ENCODE measurements around the gene SH3YL1.
A peak's percentile ranks its signal among the peaks of the same experiment; 100 is the strongest.

SH3YL1 gene

DNA sequence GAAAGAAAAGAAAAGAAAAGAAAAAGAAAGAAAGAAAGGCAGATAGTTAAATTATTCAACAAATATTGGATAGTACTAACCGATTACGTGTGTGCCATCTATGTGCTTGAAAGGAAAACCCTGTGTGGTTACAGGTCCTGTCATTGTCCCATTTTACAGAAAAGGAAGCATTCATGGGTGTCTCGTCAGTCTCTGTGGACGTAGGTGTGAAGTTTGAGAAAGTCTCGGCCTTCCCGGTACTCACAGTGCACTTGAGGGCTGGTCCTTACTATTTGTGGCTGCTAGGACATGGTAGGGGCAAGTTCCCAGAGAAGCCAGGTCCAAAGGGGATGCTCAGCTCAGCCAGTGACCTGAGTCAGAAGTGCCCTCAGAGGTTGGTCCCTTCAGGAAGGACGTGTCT lies 19.3 kb downstream of the SH3YL1 start:
- no peak overlapping the region for H3K23ac ChIP-seq (ENCODE audit: low read length)
- no peak overlapping the region for H2AK5ac ChIP-seq (ENCODE audit: low read length)
- WGBS (ENCODE audit: extremely low coverage, insufficient coverage, low lambda C conversion rate), result no CpG with 5 or more reads among the region's 7 CpGs
- no peak overlapping the region for H3K9ac ChIP-seq (ENCODE audit: low read length)
- no peak overlapping the region for H3K4me3 ChIP-seq (ENCODE audit: low read length)
- no peaks in the 10 kb centered on the region for H3K27me3 ChIP-seq (ENCODE audit: insufficient read depth, low read length, poor library complexity)
- H3K4ac ChIP-seq (ENCODE audit: low read depth, low read length), result no peak overlapping the region
- no peak for DNase-seq
- H3K36me3 ChIP-seq (ENCODE audit: control insufficient read depth, insufficient read depth, low read length), result no peaks in the 10 kb centered on the region
- H3K79me2 ChIP-seq (ENCODE audit: control insufficient read depth, insufficient read depth, low read length), result no peaks in the 10 kb centered on the region
- no peak overlapping the region for H4K5ac ChIP-seq (ENCODE audit: low read length)
- no peak overlapping the region for H3K4me2 ChIP-seq (ENCODE audit: low read length)
- H3K56ac ChIP-seq (ENCODE audit: low read length), result no peak overlapping the region
- no peaks in the 10 kb centered on the region for H3K4me1 ChIP-seq (ENCODE audit: control insufficient read depth, low read depth, low read length)
- H3K27ac ChIP-seq (ENCODE audit: low read depth, low read length), result no peak overlapping the region
- no peak overlapping the region for H3K18ac ChIP-seq (ENCODE audit: low read length)
- no peaks in the 10 kb centered on the region for H3K79me1 ChIP-seq (ENCODE audit: low read length)
- H2BK120ac ChIP-seq (ENCODE audit: low read depth, low read length), result no peak overlapping the region
- no peak overlapping the region for H2BK5ac ChIP-seq (ENCODE audit: low read length)
- no peak overlapping the region for H2BK15ac ChIP-seq (replicated peaks; ENCODE audit: low read depth)
- H4K8ac ChIP-seq (ENCODE audit: low read depth, low read length), result no peak overlapping the region

DNA sequence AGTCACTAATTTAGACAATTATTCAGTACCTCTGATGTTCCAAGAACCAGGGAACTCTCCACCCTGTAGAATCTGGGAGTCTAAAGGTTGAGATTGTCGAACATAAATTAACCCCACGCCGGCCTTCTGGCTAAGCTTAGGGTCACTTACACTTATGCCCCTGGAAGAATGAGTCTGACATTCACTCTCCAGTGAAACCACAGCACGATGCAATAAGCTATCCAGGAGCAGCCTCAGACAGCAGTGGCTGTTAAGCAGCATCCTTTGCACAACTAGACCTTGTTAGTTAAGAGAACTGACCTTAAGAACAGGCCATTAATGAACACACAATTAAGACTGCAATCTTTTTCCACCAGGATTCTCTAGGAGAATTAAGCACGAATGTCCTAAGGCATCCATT lies 25.0 kb downstream of the SH3YL1 start:
- no peaks in the 10 kb centered on the region for H3K79me2 ChIP-seq (ENCODE audit: control insufficient read depth, insufficient read depth, low read length)
- no peak overlapping the region for H3K23ac ChIP-seq (ENCODE audit: low read length)
- no peak overlapping the region for H3K4ac ChIP-seq (ENCODE audit: low read depth, low read length)
- no peak overlapping the region for H3K27ac ChIP-seq (ENCODE audit: low read depth, low read length)
- H2AK5ac ChIP-seq (ENCODE audit: low read length), result no peak overlapping the region
- no peak overlapping the region for H4K8ac ChIP-seq (ENCODE audit: low read depth, low read length)
- no peak overlapping the region for H3K9ac ChIP-seq (ENCODE audit: low read length)
- no peak overlapping the region for H3K56ac ChIP-seq (ENCODE audit: low read length)
- no peak overlapping the region for H3K4me2 ChIP-seq (ENCODE audit: low read length)
- H2BK120ac ChIP-seq (ENCODE audit: low read depth, low read length), result peak overlapping the region; percentile 8
- no peak overlapping the region for H2BK5ac ChIP-seq (ENCODE audit: low read length)
- H3K4me3 ChIP-seq (ENCODE audit: low read length), result no peak overlapping the region
- DNase-seq, result no peak
- WGBS (ENCODE audit: extremely low coverage, insufficient coverage, low lambda C conversion rate), result no CpG with 5 or more reads among the region's 5 CpGs
- H3K36me3 ChIP-seq (ENCODE audit: control insufficient read depth, insufficient read depth, low read length), result no peaks in the 10 kb centered on the region
- no peaks in the 10 kb centered on the region for H3K27me3 ChIP-seq (ENCODE audit: insufficient read depth, low read length, poor library complexity)
- no peaks in the 10 kb centered on the region for H3K79me1 ChIP-seq (ENCODE audit: low read length)
- H2BK15ac ChIP-seq (replicated peaks; ENCODE audit: low read depth), result no peak overlapping the region
- no peaks in the 10 kb centered on the region for H3K4me1 ChIP-seq (ENCODE audit: control insufficient read depth, low read depth, low read length)
- H3K18ac ChIP-seq (ENCODE audit: low read length), result no peak overlapping the region
- H4K5ac ChIP-seq (ENCODE audit: low read length), result no peak overlapping the region

DNA sequence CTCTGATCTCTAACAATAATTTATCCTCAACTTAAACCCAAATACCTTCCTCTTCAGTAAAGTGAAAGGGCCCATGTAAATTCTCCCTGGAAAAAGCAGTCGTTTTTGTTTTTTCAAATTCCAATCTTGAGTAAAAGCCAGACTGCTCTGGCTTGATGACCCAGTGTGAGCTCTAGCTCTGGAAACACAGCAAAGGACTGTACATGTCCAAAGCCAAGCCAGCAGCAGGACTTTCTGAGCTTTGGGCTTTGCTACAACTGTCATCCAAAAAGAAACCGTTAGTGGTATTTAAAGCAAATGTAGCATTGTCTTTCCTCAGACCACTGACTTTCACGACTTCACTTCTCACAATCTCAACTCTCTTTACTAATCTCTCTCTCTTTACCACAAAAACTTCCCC lies 25.4 kb downstream of the SH3YL1 start:
- Histone ChIP-seq H3K4ac (ENCODE audit: low read depth, low read length) (no peak overlapping the region), H3K23ac (ENCODE audit: low read length) (no peak overlapping the region), H3K27ac (ENCODE audit: low read depth, low read length) (no peak overlapping the region), H2BK5ac (ENCODE audit: low read length) (no peak overlapping the region), H3K56ac (ENCODE audit: low read length) (no peak overlapping the region), H3K36me3 (ENCODE audit: control insufficient read depth, insufficient read depth, low read length) (no peaks in the 10 kb centered on the region), H3K4me2 (ENCODE audit: low read length) (no peak overlapping the region), H2BK120ac (ENCODE audit: low read depth, low read length) (no peak overlapping the region), H3K9ac (ENCODE audit: low read length) (no peak overlapping the region), H2AK5ac (ENCODE audit: low read length) (no peak overlapping the region), H3K79me2 (ENCODE audit: control insufficient read depth, insufficient read depth, low read length) (no peaks in the 10 kb centered on the region), H4K8ac (ENCODE audit: low read depth, low read length) (no peak overlapping the region), H4K5ac (ENCODE audit: low read length) (no peak overlapping the region), H2BK15ac (replicated peaks; ENCODE audit: low read depth) (no peak overlapping the region), H3K4me3 (ENCODE audit: low read length) (no peak overlapping the region), H3K18ac (ENCODE audit: low read length) (no peak overlapping the region), H3K4me1 (ENCODE audit: control insufficient read depth, low read depth, low read length) (no peaks in the 10 kb centered on the region), H3K79me1 (ENCODE audit: low read length) (no peaks in the 10 kb centered on the region), H3K27me3 (ENCODE audit: insufficient read depth, low read length, poor library complexity) (no peaks in the 10 kb centered on the region)
- 100% methylated on average over 1 of the region's 3 CpGs for WGBS (ENCODE audit: extremely low coverage, insufficient coverage, low lambda C conversion rate)
- no peak for DNase-seq

DNA sequence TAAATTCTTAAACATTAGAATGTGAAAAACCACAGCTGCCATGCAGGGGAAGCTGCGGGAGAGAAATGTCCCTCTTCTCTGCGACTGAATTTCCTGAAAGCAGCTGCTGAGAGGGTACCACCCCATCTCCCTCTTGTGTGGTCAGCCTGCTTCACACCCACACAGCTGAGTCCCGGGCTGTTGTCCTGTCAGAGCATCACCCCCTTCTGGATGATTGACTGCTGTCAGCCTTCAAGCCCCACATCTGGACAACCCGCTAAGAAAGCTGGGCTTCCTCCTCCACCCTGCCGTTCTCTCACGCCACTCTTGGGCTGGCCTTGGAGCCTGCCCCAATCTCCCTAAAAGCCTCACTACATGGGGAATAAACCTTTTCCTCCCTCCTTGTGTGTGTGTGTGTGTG lies 26.0 kb downstream of the SH3YL1 start:
- Histone ChIP-seq H3K4me2 (ENCODE audit: low read length) (no peak overlapping the region), H3K36me3 (ENCODE audit: control insufficient read depth, insufficient read depth, low read length) (no peaks in the 10 kb centered on the region)

DNA sequence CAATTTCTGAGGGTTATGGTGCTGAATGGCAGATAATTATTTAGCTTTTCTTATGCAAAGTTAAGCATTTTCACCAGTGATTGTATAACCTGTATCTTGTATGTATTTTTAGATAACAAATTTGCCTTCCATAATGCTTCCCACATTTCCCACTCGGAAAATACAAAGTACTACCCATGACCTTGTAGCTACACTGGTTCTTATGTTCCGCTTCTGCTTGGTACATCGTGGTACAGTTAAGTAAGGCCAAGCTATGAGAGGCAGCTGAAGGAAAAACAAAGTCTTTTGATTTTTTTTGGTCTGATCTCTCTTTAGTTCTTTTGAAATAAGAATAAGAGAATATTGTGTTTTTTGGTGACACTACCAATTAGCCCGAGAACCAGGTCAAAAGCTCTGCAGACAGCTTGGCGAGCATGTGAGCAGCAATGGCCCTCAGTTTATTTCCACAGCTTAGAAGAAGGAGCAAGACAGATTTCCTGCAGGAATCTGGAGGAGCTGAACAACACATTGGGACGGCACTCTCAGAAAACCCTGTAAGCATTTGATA lies 26.8 kb downstream of the SH3YL1 start:
- Histone ChIP-seq H3K18ac (ENCODE audit: low read length) (no peak overlapping the region), H2BK15ac (replicated peaks; ENCODE audit: low read depth) (no peak overlapping the region), H3K27me3 (ENCODE audit: insufficient read depth, low read length, poor library complexity) (no peaks in the 10 kb centered on the region), H3K36me3 (ENCODE audit: control insufficient read depth, insufficient read depth, low read length) (no peaks in the 10 kb centered on the region), H4K5ac (ENCODE audit: low read length) (no peak overlapping the region), H3K4me2 (ENCODE audit: low read length) (no peak overlapping the region), H3K4me1 (ENCODE audit: control insufficient read depth, low read depth, low read length) (no peaks in the 10 kb centered on the region), H3K56ac (ENCODE audit: low read length) (no peak overlapping the region), H2BK120ac (ENCODE audit: low read depth, low read length) (no peak overlapping the region), H3K79me2 (ENCODE audit: control insufficient read depth, insufficient read depth, low read length) (no peaks in the 10 kb centered on the region), H3K9ac (ENCODE audit: low read length) (no peak overlapping the region), H2AK5ac (ENCODE audit: low read length) (no peak overlapping the region), H4K8ac (ENCODE audit: low read depth, low read length) (no peak overlapping the region), H3K27ac (ENCODE audit: low read depth, low read length) (no peak overlapping the region), H3K4me3 (ENCODE audit: low read length) (no peak overlapping the region), H3K23ac (ENCODE audit: low read length) (no peak overlapping the region), H3K4ac (ENCODE audit: low read depth, low read length) (no peak overlapping the region), H2BK5ac (ENCODE audit: low read length) (no peak overlapping the region), H3K79me1 (ENCODE audit: low read length) (no peaks in the 10 kb centered on the region)
- no peak for DNase-seq
- no CpG with 5 or more reads among the region's 6 CpGs for WGBS (ENCODE audit: extremely low coverage, insufficient coverage, low lambda C conversion rate)

More for the DNA sequence above, 26.0 kb downstream of the SH3YL1 start:
- H3K56ac ChIP-seq (ENCODE audit: low read length), result peak overlapping the region; percentile 32
- no peak for DNase-seq
- no peaks in the 10 kb centered on the region for H3K79me1 ChIP-seq (ENCODE audit: low read length)
- no peak overlapping the region for H2BK120ac ChIP-seq (ENCODE audit: low read depth, low read length)
- H2BK15ac ChIP-seq (replicated peaks; ENCODE audit: low read depth), result no peak overlapping the region
- no peak overlapping the region for H4K5ac ChIP-seq (ENCODE audit: low read length)
- no peak overlapping the region for H3K9ac ChIP-seq (ENCODE audit: low read length)
- H2AK5ac ChIP-seq (ENCODE audit: low read length), result no peak overlapping the region
- no peak overlapping the region for H3K23ac ChIP-seq (ENCODE audit: low read length)
- no peak overlapping the region for H3K4me3 ChIP-seq (ENCODE audit: low read length)
- no peak overlapping the region for H3K4ac ChIP-seq (ENCODE audit: low read depth, low read length)
- WGBS (ENCODE audit: extremely low coverage, insufficient coverage, low lambda C conversion rate), result no CpG with 5 or more reads among the region's 6 CpGs
- H3K79me2 ChIP-seq (ENCODE audit: control insufficient read depth, insufficient read depth, low read length), result no peaks in the 10 kb centered on the region
- H3K27ac ChIP-seq (ENCODE audit: low read depth, low read length), result no peak overlapping the region
- no peaks in the 10 kb centered on the region for H3K4me1 ChIP-seq (ENCODE audit: control insufficient read depth, low read depth, low read length)
- no peak overlapping the region for H2BK5ac ChIP-seq (ENCODE audit: low read length)
- no peaks in the 10 kb centered on the region for H3K27me3 ChIP-seq (ENCODE audit: insufficient read depth, low read length, poor library complexity)
- no peak overlapping the region for H3K18ac ChIP-seq (ENCODE audit: low read length)
- H4K8ac ChIP-seq (ENCODE audit: low read depth, low read length), result no peak overlapping the region

GRCh38 chr2:234421-234820 lies 29.4 kb downstream of the SH3YL1 start:
- Histone ChIP-seq H3K79me2 (ENCODE audit: control insufficient read depth, insufficient read depth, low read length) (no peaks in the 10 kb centered on the region), H3K18ac (ENCODE audit: low read length) (no peak overlapping the region), H3K56ac (ENCODE audit: low read length) (no peak overlapping the region), H2BK120ac (ENCODE audit: low read depth, low read length) (no peak overlapping the region), H4K5ac (ENCODE audit: low read length) (no peak overlapping the region), H3K23ac (ENCODE audit: low read length) (no peak overlapping the region), H2AK5ac (ENCODE audit: low read length) (no peak overlapping the region), H2BK5ac (ENCODE audit: low read length) (no peak overlapping the region), H3K36me3 (ENCODE audit: control insufficient read depth, insufficient read depth, low read length) (no peaks in the 10 kb centered on the region), H4K8ac (ENCODE audit: low read depth, low read length) (no peak overlapping the region), H3K27me3 (ENCODE audit: insufficient read depth, low read length, poor library complexity) (no peaks in the 10 kb centered on the region), H3K4me1 (ENCODE audit: control insufficient read depth, low read depth, low read length) (no peaks in the 10 kb centered on the region), H3K79me1 (ENCODE audit: low read length) (no peaks in the 10 kb centered on the region), H3K27ac (ENCODE audit: low read depth, low read length) (no peak overlapping the region), H3K9ac (ENCODE audit: low read length) (no peak overlapping the region), H3K4me3 (ENCODE audit: low read length) (no peak overlapping the region), H3K4ac (ENCODE audit: low read depth, low read length) (no peak overlapping the region), H2BK15ac (replicated peaks; ENCODE audit: low read depth) (no peak overlapping the region), H3K4me2 (ENCODE audit: low read length) (no peak overlapping the region)
- DNase-seq, result no peak
- whole genome bisulfite sequencing (ENCODE audit: extremely low coverage, insufficient coverage, low lambda C conversion rate), result no CpG with 5 or more reads among the region's 4 CpGs
